VCaP (cell line): ENCODE data around the gene LPCAT2.
"Not testable (repeated sequence)": the region's sequence is repeated elsewhere in the genome, so short reads cannot be mapped to it uniquely, and the experiment has no call there.

Experiments
- H3K27ac ChIP-seq: fragments of 450-650 bp; 2 replicates; pipeline ENCODE4 v1.5.1; 2017
- CTCF ChIP-seq: fragments of 450-650 bp; conservative IDR thresholded peaks from 2 replicates; pipeline ENCODE4 v1.5.1; 2017; ENCODE audit warnings: mild to moderate bottlenecking, moderate library complexity

LPCAT2 gene

GRCh38 chr16:55613613-55614335 is 104.9 kb downstream of the LPCAT2 start:
- no peak for TF ChIP-seq CTCF
- H3K27ac ChIP-seq = no peak overlapping the region

GRCh38 chr16:55615071-55615470 is 106.2 kb downstream of the LPCAT2 start:
- TF ChIP-seq CTCF = no peak
- H3K27ac ChIP-seq = no peak overlapping the region

DNA sequence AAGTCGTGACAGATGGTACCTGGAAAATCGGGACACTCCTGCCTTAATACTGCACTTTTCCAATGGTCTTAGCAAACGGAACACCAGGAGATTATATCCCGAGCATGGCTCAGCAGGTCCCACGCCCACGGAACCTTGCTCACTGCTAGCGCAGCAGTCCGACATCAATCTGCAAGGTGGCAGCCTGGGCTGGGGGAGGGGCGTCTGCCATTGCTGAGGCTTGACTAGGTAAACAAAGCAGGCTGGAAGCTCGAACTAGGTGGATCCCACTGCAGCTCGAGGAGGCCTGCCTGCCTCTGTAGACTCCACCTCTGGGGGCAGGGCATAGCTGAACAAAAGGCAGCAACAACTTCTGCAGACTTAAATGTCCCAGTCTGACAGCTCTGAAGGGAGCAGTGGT is 106.8 kb downstream of the LPCAT2 start:
- H3K27ac ChIP-seq = not testable (repeated sequence)

GRCh38 chr16:55621771-55622170 is 112.9 kb downstream of the LPCAT2 start:
- H3K27ac ChIP-seq = no peak overlapping the region
- TF ChIP-seq CTCF = no peak

DNA sequence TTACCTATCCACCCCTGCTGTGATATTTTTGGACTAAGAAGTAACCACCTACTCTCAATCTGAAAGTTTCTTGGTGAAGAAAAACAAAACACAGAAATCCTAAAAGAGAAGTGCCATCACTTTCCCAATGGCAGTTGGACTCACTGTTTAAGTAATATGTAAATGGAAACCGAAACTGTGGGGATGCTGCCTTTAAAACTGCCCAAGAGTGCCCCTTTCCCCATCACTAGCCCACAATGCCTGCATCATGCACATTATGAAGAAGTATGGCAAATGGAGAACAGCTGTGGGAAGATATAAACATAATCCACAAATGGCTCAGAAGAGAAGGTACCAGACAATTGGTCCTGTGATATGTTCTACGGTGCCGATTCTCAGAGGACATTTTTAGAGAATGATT is 113.4 kb downstream of the LPCAT2 start:
- H3K27ac ChIP-seq = no peak overlapping the region
- TF ChIP-seq CTCF = no peak

DNA sequence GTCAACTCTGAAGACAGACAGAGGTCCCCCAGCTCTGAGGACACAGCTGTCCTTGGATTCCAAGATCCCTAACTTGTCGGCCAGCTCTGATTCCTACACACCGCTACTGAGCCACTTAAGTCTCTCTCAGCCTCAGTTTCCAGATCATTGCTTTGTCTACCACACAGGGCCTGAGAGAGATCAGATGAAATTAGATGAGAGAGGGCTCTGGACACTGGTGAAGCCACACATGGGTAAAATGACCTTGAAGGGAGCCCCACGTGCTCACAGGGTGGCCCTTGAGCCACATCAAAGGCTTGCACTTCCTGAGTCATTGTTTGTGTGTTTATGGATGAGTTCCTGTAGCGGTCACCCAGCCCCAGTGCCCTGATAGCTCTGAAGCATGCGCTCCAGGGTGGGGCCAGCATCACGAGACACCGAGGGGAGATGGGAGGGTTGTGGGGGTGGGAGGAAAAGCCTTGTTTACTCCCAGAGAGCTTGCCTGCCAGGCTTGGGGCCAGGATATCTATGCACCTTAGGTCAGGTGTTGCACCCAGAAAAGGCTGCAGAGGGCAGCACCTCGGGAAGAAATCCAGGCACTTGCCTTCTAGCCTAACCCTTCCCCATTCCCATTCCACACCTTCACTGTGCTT is 114.2 kb downstream of the LPCAT2 start:
- H3K27ac ChIP-seq = no peak overlapping the region
- peak; percentile 37 for TF ChIP-seq CTCF

DNA sequence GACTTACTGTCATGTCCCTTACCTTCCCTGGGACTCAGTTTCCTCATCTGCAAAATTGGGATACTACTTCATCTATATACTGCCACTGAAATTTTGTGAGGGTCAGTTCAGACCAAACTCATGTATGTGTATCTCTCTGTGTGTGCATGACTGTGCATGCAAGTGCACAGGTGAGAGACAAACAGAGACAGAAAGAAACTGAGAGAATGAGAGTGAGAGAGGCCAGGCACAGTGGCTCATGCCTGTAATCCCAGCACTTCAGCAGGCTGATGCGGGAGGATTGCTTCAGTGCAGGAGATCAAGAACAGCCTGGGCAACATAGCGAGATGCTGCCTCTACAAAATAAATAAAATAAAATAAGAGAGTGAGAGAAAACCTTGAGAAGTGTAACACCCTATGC is 114.8 kb downstream of the LPCAT2 start:
- TF ChIP-seq CTCF = peak; percentile 11; the same call in 1 of the 2 replicates
- H3K27ac ChIP-seq = no peak overlapping the region

DNA sequence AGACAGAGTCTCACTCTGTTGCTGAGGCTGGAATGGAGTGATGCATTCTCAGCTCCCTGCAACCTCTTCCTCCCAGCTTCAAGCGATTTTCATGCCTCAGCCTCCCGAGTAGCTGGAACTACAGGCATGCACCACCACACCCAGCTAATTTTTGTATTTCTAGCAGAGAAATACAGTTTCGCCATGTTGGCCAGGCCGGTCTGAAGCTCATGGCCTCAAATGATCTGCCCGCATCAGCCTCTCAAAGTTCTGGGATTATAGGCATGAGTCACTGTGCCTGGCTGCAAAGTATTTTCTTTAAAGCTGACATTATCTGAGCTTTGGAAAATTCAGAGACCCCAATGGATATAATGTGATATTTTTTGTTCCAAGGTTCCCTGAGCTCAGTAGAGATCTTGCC is 115.8 kb downstream of the LPCAT2 start:
- TF ChIP-seq CTCF = no peak
- no peak overlapping the region for H3K27ac ChIP-seq
